Transverse colon (tissue), 4 donors: ENCODE data around the gene OGFRL1.
A peak's percentile ranks its signal among the peaks of the same experiment; 100 is the strongest.

Source experiments
- CTCF ChIP-seq, 5 experiments: fragments of 200-600 bp in 3 of 5; fragments of 450-650 bp in 2 of 5; sonication (generic) in 3 of 5; IDR thresholded peaks; 1 replicate in 2 of 5; 2 replicates in 3 of 5; pipeline ENCODE4 v1.5.1; 2016 to 2017; ENCODE audit warnings: antibody characterized with exemption in 5 of 5, inconsistent platforms in 3 of 5, mild to moderate bottlenecking in 2 of 5, moderate library complexity in 1 of 5
- POLR2A ChIP-seq: fragments of 450-650 bp; IDR thresholded peaks from one replicate; pipeline ENCODE4 v1.6.1; 2016; ENCODE audit warnings: antibody characterized with exemption, mild to moderate bottlenecking, moderate library complexity
- POLR2AphosphoS5 ChIP-seq, 3 donors: sonication (generic); formaldehyde crosslinking; IDR thresholded peaks; one replicate each; pipeline ENCODE4 v1.6.1; 2016; ENCODE audit warnings: antibody characterized with exemption in 3 of 3

- peak; percentile 52 to 71 (median 56) for TF ChIP-seq CTCF (IDR thresholded peaks at IDR 0.05)
- no peak for TF ChIP-seq POLR2AphosphoS5 (IDR thresholded peaks at IDR 0.05)
- TF ChIP-seq POLR2A: no peak
Observed at GRCh38 chr6:71349395-71349794, 60.8 kb downstream of the OGFRL1 start.
